Neural cell (in vitro differentiated cells): ENCODE results near the gene RAPGEF5.

Experiments used
- POLR2AphosphoS5 ChIP-seq: IDR thresholded peaks from 2 replicates; pipeline ENCODE4 v1.6.1; 2012
- TF ChIP-seq, protein P1 (sequence below): fragments of 450-650 bp; IDR thresholded peaks from 2 replicates; pipeline ENCODE4 v1.5.1; 2014; ENCODE audit warnings: antibody characterized with exemption, mild to moderate bottlenecking, moderate library complexity; ENCODE audit not compliant: poor library complexity, severe bottlenecking

DNA sequence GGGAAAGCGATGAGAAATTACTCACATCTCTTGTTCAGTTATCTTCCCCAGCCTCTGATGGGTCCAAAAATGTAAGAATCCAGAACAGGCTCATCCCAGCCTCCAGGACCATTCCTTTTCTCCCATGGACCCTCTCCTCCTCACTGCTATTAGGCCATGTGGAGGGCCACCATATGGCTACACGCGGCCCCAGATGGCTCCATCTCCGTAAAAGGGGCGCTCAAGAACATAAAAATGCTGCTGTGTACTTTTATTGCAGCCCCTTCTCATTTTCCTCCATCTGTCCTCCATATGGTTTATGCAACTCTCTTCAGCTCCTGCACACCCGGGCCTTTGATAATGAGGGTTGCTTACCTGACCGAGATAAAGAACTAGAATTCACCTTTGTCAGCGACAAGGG is 166.2 kb downstream of the RAPGEF5 start:
- TF ChIP-seq, protein P1, sequence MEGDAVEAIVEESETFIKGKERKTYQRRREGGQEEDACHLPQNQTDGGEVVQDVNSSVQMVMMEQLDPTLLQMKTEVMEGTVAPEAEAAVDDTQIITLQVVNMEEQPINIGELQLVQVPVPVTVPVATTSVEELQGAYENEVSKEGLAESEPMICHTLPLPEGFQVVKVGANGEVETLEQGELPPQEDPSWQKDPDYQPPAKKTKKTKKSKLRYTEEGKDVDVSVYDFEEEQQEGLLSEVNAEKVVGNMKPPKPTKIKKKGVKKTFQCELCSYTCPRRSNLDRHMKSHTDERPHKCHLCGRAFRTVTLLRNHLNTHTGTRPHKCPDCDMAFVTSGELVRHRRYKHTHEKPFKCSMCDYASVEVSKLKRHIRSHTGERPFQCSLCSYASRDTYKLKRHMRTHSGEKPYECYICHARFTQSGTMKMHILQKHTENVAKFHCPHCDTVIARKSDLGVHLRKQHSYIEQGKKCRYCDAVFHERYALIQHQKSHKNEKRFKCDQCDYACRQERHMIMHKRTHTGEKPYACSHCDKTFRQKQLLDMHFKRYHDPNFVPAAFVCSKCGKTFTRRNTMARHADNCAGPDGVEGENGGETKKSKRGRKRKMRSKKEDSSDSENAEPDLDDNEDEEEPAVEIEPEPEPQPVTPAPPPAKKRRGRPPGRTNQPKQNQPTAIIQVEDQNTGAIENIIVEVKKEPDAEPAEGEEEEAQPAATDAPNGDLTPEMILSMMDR = no peak
- TF ChIP-seq POLR2AphosphoS5 = no peak
